WTC11 (cell line): ENCODE measurements around the gene MARF1. TPM values are rescaled to one million over a fixed set of nuclear protein-coding genes. Genes with fewer than 3 reads are reported as not detected.

ENCODE experiments used
- ATAC-seq: fragments of 200-7000 bp; cut with Tn5 transposase; 2 replicates; pipeline ENCODE4 v1.10.0; 2021; ENCODE audit warnings: mild to moderate bottlenecking, moderate library complexity
- CTCF ChIA-PET: fragments of 300-600 bp; sonication (Branson Sonifier 250); formaldehyde crosslinking; loops from one replicate; lab custom pipeline; 2021; ENCODE audit warnings: antibody characterized with exemption; lab: Charles Lee
- POLR2A ChIA-PET: fragments of 350-600 bp; sonication (Branson Sonifier 250); formaldehyde crosslinking; loops from one replicate; lab custom pipeline; 2021; ENCODE audit warnings: antibody characterized with exemption; lab: Charles Lee
- DNase-seq: peaks from one replicate; pipeline ENCODE4 v3.0.0; 2021; ENCODE audit warnings: low spot score
- H3K27ac Mint-ChIP-seq: 2 replicates; pipeline ENCODE4 v1.8.0; 2021; ENCODE audit warnings: mixed read lengths
- H3K27me3 Mint-ChIP-seq: 2 replicates; pipeline ENCODE4 v1.8.0; 2021; ENCODE audit warnings: low read depth, mild to moderate bottlenecking, moderate library complexity, mixed read lengths
- H3K36me3 Mint-ChIP-seq: 2 replicates; pipeline ENCODE4 v1.8.0; 2021; ENCODE audit warnings: mixed read lengths
- H3K4me1 Mint-ChIP-seq: 2 replicates; pipeline ENCODE4 v1.8.0; 2022; ENCODE audit warnings: mixed read lengths
- H3K4me3 Mint-ChIP-seq: 2 replicates; pipeline ENCODE4 v1.8.0; 2021; ENCODE audit warnings: mild to moderate bottlenecking, moderate library complexity, mixed read lengths
- H3K9me3 Mint-ChIP-seq: 2 replicates; pipeline ENCODE4 v1.8.0; 2021; ENCODE audit warnings: mixed read lengths
- ATF2 ChIP-seq: sonication (generic); formaldehyde crosslinking; IDR thresholded peaks from 2 replicates; pipeline ENCODE4 v1.8.1; 2022; ENCODE audit warnings: low read depth, missing genetic modification reagents, borderline replicate concordance
- CDX4 ChIP-seq: fragments of 250-450 bp; sonication (Bioruptor Pico); IDR thresholded peaks from 2 replicates; pipeline ENCODE4 v1.9.0; 2021; ENCODE audit warnings: moderate library complexity, mild to moderate bottlenecking, inconsistent platforms, borderline replicate concordance
- E2F5 ChIP-seq: sonication (generic); formaldehyde crosslinking; IDR thresholded peaks from 2 replicates; pipeline ENCODE4 v1.8.1; 2022; ENCODE audit warnings: mild to moderate bottlenecking, moderate library complexity, missing genetic modification reagents
- ERG ChIP-seq: fragments of 250-450 bp; sonication (Bioruptor Pico); IDR thresholded peaks from 2 replicates; pipeline ENCODE4 v1.8.0; 2021; ENCODE audit warnings: mild to moderate bottlenecking
- ESRRA ChIP-seq: sonication (generic); formaldehyde crosslinking; IDR thresholded peaks from 2 replicates; pipeline ENCODE4 v1.8.1; 2022; ENCODE audit warnings: mild to moderate bottlenecking, missing genetic modification reagents, borderline replicate concordance
- FOXP1 ChIP-seq: sonication (generic); formaldehyde crosslinking; IDR thresholded peaks from 2 replicates; pipeline ENCODE4 v1.8.0; 2022; ENCODE audit warnings: missing genetic modification reagents, mild to moderate bottlenecking, moderate library complexity, borderline replicate concordance
- FOXP4 ChIP-seq: sonication (generic); formaldehyde crosslinking; IDR thresholded peaks from 2 replicates; pipeline ENCODE4 v1.8.0; 2022; ENCODE audit warnings: mild to moderate bottlenecking, missing genetic modification reagents
- JUN ChIP-seq: sonication (generic); formaldehyde crosslinking; IDR thresholded peaks from 2 replicates; pipeline ENCODE4 v1.8.0; 2023; ENCODE audit warnings: mild to moderate bottlenecking, missing genetic modification reagents
- MYBL2 ChIP-seq: sonication (generic); formaldehyde crosslinking; IDR thresholded peaks from 2 replicates; pipeline ENCODE4 v1.8.1; 2023; ENCODE audit warnings: mild to moderate bottlenecking, moderate library complexity, missing genetic modification reagents
- PRDM15 ChIP-seq: sonication (generic); formaldehyde crosslinking; IDR thresholded peaks from 2 replicates; pipeline ENCODE4 v1.8.0; 2022; ENCODE audit warnings: missing genetic modification reagents
- PREB ChIP-seq: sonication (generic); formaldehyde crosslinking; IDR thresholded peaks from 2 replicates; pipeline ENCODE4 v1.8.1; 2022; ENCODE audit warnings: mild to moderate bottlenecking, missing genetic modification reagents, moderate library complexity, borderline replicate concordance
- PRRX2 ChIP-seq: fragments of 250-450 bp; sonication (Bioruptor Pico); IDR thresholded peaks from 2 replicates; pipeline ENCODE4 v1.8.0; 2021; ENCODE audit warnings: mild to moderate bottlenecking
- RELA ChIP-seq: sonication (generic); formaldehyde crosslinking; IDR thresholded peaks from 2 replicates; pipeline ENCODE4 v1.8.1; 2022; ENCODE audit warnings: missing genetic modification reagents, mild to moderate bottlenecking, borderline replicate concordance
- RORB ChIP-seq: fragments of 250-450 bp; sonication (Bioruptor Pico); IDR thresholded peaks from 2 replicates; pipeline ENCODE4 v1.9.0; 2021; ENCODE audit warnings: mild to moderate bottlenecking
- SP1 ChIP-seq: sonication (generic); formaldehyde crosslinking; conservative IDR thresholded peaks from 2 replicates; pipeline ENCODE4 v1.8.1; 2022; ENCODE audit warnings: missing genetic modification reagents
- STAT6 ChIP-seq: sonication (generic); formaldehyde crosslinking; conservative IDR thresholded peaks from 2 replicates; pipeline ENCODE4 v1.8.1; 2023; ENCODE audit warnings: mild to moderate bottlenecking, low read depth, missing genetic modification reagents, moderate library complexity
- ZNF232 ChIP-seq: sonication (generic); formaldehyde crosslinking; IDR thresholded peaks from 2 replicates; pipeline ENCODE4 v1.8.0; 2022; ENCODE audit warnings: mild to moderate bottlenecking, missing genetic modification reagents
- ZNF281 ChIP-seq: sonication (generic); formaldehyde crosslinking; IDR thresholded peaks from 2 replicates; pipeline ENCODE4 v1.8.0; 2023; ENCODE audit warnings: mild to moderate bottlenecking, missing genetic modification reagents
- ZNF423 ChIP-seq: fragments of 250-450 bp; sonication (Bioruptor Pico); IDR thresholded peaks from 2 replicates; pipeline ENCODE4 v2.1.2; 2022; ENCODE audit warnings: mild to moderate bottlenecking, moderate library complexity
- total RNA-seq: library from RNA; stranded (reverse); gene quantifications from 3 replicates; pipeline ENCODE4 v1.2.3, GENCODE V29; 2021

The MARF1 gene
- total RNA-seq, 1 experiment from 2014 or later: 31.9 TPM

GRCh38 chr16:15648135-15648730 lies 5.3 kb upstream of the MARF1 start:
- POLR2A ChIA-PET: no interaction called here
- ATAC-seq: no peak
- no peak for TF ChIP-seq ZNF281 (CRISPR knock-in tag)
- no peak for TF ChIP-seq ZNF232 (CRISPR knock-in tag)
- TF ChIP-seq SP1 (CRISPR knock-in tag): no peak
- no peak for TF ChIP-seq JUN (CRISPR knock-in tag)
- TF ChIP-seq PREB: no peak
- no peak for TF ChIP-seq PRDM15
- no peak for TF ChIP-seq ERG
- TF ChIP-seq ZNF423: no peak
- no peak for TF ChIP-seq RORB (CRISPR knock-in tag)
- TF ChIP-seq RELA (CRISPR knock-in tag): no peak
- TF ChIP-seq STAT6 (CRISPR knock-in tag): no peak
- no peak for TF ChIP-seq FOXP4
- TF ChIP-seq FOXP1: no peak
- TF ChIP-seq ATF2: no peak
- no peak for TF ChIP-seq CDX4 (CRISPR knock-in tag)
- TF ChIP-seq E2F5 (CRISPR knock-in tag): no peak
- TF ChIP-seq PRRX2: no peak
- no peak for TF ChIP-seq ESRRA (CRISPR knock-in tag)
- no peak for TF ChIP-seq MYBL2 (CRISPR knock-in tag)

More at GRCh38 chr16:15648135-15648730, 5.3 kb upstream of the MARF1 start:
- no peak for DNase-seq
- Mint-ChIP-seq H3K4me3 (no peak overlapping the region), H3K27ac (no peak overlapping the region), H3K4me1 (peaks cover 5% of the 10 kb centered on the region; the same call in 1 of the 2 replicates), H3K36me3 (peaks cover 4% of the 10 kb centered on the region), H3K9me3 (no peaks in the 10 kb centered on the region), H3K27me3 (no peaks in the 10 kb centered on the region; the same call in none of the 2 replicates)
- CTCF ChIA-PET: interaction anchor here (0.6 kb wide), 1 partner anchor 107 kb away, joined by 3 read pairs; no protein-coding TSS in a partner anchor
